Nucleus accumbens (tissue), 56 donors: ENCODE results near the gene MRPS18C.
A peak's percentile ranks its signal among the peaks of the same experiment; 100 is the strongest.

Source experiments
- DNase-seq, 56 donors: peaks; one replicate each; lab custom pipeline; 2025; lab: John Stamatoyannopoulos, UW

The MRPS18C gene

DNA sequence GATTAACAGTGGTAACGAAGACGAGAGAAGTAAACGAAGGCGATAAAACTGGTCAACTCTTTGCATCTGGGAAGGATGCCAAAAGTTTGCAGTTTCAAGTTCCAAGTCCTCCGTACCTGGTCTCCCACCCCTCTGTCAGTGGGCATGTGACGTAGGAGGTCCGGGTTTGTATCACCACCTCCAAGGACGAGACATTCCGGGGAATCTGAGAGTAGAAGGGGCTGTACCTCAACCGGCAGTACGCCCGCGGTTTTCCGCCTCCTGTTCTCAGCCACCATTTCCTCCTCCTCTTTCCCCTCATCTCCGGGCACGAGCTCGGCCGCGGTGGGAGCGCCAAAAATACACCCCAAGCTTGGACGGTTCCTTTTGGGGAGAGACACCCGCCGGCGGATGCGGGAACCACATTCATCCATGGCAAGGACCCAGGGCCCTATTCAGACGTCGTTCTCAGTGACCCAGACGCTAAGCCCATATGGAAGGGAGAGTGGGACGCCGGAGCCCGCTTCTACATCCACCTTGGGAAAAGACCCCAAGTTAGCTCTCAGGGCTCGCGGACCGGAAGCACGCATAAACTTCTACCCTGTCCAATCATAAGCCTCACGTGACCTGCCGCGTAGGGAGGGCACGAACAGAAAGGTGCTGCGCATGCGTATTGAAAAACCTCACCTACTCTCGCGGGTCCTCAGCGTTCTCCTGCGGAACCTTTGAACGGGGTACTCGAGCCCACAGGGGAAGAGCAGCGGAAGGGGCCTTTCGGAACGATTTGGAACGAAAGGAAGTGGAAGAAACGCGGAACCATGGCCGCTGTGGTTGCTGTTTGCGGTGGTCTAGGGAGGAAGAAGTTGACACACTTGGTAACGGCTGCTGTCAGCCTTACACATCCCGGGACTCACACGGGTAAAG, at the start of gene MRPS18C, which contains the start of gene HELQ:
MRPS18C (plus strand) TSS at position 778 of the 903 bp plus-strand sequence; CDS start at position 798, 20 bp downstream.
HELQ (minus strand) TSS at position 543 of the 903 bp plus-strand sequence; CDS start at position 413, 130 bp downstream.
- peak; percentile 44 to 98 (median 92) for DNase-seq

DNA sequence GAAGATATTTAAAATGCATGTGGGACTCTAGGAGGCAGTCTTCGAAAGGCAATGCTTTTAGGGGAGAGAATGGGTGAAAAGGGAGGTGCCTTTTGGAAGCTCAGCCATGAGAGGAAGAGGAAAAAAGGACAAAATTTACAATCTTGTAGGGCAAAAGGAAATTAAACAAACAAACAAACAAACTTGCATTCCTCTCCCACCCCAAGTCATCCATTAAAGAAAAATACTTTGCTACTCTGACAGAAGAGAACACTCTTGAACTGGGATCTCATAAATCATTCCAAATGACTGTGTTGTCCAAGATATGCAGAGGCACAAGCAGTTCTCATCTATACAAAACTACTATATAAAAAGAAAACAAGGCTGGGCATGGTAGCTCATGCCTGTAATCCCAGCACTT, 47.0 kb upstream of the MRPS18C start:
- DNase-seq: no peak

DNA sequence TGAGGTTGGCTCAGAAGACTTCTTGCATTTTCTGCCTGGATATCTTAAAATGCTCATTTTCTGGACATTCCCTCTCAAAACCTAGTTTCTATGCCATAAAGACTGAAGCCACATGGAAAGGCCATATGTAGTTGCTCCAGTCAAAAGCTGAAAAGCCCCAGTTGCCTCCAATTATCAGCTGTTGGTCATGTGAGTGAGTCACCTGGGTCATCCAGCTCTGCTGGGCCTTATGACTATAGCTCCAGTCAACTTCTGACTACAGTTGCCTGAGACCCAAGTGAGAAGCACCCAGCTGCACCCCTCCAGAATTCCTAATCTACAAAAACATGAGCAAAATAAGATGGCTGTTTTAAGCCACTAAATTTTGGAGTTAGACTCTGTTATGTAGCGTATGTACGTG, 42.2 kb upstream of the MRPS18C start:
- DNase-seq: no peak

DNA sequence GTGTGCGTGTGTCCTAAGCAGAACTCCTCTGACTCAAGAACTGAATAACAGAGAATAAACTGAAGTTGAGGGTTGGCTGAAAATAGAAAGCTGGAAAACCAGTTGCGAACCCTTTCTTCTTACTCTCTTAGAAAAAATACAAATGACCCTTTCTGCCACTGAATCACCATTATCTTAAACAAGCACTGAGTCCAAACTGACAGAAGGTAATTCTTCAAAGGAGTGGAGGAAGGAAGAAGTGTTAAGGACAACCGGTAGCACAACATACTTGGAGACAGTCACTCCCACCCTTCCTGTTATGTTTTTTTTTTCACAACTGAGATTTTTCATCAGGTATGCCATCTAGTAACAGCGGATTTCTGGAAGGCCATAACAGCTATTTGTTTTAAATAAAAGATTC, 38.3 kb upstream of the MRPS18C start:
- DNase-seq: no peak

DNA sequence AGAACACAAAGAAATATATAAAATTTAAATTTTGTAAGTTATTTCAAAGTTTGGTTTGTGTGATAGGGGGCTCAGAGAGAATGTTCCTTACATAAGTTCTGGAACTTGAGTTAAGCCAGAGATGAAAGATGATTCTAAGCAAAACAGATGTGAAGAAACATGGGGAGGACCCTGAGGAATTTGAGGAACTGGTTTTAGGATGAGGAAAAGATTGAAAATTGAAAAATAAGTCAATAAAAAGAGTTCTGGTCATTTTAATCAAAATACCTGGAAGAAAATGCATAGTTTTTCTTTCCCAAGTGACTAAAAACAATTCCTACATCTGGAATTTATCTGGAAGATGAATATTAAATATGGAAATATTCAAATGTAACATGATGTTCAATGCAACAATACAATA, 37.6 kb upstream of the MRPS18C start:
- no peak for DNase-seq

DNA sequence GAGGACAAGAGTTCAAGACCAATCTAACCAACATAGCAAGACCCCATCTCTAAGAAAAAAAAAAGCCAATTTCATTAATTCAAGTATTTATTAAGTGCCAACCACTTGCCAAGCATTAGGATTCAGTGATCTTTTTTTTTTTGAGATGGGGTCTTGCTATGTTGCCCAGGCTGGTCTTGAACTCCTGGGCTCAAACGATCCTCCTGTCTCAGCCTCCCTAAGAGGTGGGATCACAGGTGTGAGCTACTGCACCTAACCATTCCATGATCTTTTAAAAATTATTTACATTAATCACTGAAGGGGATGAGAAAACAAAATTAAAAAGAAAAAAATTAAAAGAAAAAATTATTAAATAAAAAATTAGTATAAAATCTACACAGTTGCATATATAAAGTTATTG, 24.7 kb upstream of the MRPS18C start:
- DNase-seq: no peak

DNA sequence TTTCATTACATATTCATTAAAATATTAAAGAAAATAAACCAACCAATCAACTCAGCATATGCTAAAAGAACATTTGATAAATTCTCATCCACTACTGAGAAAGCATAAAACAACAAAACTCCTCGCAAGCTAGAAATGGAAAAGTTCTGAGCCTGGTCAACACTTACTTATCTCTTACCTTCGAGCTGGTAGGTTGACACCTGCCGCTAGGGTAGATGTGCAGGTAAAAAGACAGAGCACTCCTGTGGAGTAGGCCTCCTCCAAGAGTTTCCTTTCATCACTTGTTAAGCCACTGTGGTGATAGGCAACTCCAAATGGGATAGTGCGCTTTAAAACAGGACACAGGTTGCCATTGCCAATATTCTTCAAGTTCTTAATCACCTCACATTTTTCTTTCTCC, 19.2 kb upstream of the MRPS18C start:
- DNase-seq: no peak

DNA sequence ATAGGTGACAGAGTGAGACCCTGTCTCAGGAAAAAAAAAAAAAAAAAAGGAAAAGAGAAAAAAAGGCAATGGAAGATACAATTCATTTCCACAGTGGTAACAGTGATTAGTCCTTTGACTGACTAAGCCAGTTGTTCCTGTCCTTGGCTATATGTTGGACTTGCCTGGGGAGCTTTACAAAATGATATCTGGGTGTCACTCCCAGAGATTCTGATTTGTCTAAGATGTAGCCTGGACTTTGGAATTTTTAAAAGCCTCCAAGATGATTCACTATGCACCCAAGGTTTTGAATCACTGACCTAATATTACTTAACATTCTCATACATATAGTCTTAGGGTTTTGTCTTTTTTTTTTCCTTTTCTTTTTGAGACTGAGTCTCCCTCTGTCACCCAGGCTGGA, 17.1 kb upstream of the MRPS18C start:
- DNase-seq: no peak

DNA sequence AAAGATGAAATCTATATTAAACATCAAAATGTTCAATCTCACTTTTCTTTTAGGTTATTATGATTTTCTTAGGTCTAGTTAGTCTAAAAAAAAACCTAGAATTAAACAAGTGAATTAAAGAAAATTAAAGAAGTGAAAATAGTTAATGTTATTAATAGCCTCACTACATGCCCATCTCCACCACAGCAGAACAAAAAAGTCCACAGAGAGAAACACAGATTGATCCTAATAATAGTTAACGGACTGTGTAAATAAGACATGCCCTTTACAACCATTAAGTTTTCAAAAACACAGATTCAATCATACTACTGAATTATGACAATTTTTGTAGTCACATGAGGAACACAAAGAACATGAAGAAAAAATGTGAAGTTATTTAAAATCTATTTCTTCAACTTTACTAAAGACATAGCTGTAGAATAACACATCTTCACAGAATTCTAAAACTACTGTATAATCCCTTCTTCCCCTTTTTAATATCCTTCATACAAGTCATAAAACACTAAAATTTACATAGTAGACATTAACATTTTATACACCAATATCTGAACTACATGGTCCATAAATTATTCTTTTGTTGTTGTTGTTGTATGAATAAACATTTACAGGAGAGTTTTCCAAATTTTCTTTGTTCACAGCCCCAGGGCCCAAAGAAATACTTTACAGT, 15.6 kb upstream of the MRPS18C start:
- DNase-seq: no peak

DNA sequence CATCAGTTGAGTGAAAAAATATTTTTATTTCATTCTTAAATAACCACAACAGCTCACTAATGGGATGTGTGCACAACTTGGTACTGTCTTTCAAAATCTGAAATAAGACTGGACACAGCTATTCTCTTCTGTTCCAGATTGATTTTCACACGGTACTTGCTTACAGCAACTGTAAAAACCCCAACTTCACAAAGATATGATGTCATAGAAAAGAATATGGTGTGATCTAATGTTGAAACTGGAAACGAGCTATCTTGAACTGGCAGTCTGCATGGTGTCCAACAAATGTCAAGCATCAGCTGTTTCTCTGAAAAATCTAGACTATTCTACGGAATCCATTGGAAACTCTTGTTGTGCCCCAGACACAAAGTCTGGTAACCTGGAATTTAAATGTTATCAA, 15.0 kb upstream of the MRPS18C start:
- no peak for DNase-seq

DNA sequence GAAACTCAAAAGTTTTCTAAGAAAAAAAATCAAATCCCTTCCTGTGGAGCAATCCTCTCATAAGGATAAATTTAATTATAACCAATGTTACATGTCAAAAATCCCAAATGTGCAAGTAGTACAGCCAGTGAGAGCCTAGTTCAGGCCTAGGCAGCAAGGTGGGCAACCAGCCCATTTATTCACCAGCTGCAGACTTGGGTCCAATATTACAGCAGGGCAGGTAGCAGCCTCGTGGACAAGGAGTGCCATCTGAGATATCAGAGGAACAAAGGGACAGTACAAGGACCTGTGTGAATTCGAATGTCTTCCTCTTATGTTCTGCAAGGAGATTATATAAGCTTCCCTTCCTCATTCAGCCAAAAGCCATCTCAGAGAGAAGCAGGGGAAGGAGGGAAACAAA, 6.8 kb upstream of the MRPS18C start:
- no peak for DNase-seq

DNA sequence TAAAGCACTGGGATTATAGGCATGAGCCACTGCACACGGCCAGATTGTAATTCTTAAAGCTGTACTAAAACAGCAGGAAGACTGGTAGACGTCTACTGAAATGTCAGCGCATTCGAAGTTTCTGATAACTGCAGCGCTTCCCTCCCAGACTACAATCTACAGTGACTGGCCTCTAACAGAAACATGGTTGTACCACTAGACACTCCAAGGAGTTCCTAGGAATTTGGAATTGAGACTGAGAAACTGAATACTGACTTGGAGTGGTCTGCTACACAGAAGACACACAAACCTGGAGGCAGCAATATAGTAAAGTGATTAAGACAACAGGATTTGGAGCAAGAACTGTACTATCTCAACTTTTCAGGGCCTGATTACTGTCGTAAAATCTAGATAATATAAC, 1.2 kb upstream of the MRPS18C start:
- DNase-seq: no peak

DNA sequence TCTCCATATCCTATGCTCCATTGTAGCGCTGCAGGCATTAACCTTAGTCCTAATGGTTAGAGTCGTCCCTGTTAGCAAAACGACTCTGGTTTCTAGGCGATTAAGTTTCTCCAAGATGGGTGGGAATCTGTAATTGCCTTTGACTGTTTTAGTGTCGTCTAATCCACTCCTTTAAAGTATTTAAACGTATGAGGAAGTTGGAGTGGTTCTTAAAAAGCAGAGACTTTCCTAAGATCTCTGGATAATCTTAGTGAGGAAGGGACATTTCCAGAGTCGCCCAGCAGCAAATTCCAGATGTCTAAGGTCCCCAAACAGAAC, 285 bp downstream of the MRPS18C start:
- no peak for DNase-seq

DNA sequence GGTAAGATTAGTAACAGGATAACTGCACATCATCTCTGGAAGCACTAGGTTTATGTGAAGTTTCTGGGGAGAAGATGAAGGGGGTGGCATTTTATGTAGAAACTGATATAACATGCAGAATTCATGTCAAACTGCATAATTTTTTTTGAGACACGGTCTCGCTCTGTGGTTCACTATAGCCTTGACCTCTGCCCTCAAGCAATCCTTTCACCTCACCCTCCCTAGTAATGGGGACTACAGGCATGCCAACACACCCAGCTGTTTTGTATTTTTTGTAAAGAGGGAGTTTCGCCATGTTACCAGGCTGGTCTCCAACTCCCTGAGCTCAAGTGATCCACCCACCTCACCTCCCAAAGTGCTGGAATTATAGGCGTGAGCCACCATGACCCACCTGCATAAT, 17.6 kb downstream of the MRPS18C start:
- no peak for DNase-seq

DNA sequence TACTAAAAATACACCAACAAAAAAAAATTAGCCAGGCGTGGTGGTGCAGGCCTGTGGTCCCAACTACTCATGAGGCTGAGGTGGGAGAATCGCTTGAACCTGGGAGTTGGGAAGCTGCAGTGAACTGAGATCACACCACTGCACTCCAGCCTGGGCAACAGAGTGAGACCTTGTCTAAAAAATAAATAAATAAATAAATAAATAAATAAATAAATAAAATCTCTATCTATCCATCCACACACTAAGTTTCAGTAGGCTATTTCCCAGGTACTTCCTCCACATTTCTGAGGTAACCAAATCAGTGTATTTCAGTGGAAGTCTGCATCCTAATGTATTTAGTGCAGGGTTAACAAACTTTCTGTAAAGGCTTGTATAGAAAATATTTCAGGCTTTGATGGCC, 18.1 kb downstream of the MRPS18C start:
- no peak for DNase-seq

DNA sequence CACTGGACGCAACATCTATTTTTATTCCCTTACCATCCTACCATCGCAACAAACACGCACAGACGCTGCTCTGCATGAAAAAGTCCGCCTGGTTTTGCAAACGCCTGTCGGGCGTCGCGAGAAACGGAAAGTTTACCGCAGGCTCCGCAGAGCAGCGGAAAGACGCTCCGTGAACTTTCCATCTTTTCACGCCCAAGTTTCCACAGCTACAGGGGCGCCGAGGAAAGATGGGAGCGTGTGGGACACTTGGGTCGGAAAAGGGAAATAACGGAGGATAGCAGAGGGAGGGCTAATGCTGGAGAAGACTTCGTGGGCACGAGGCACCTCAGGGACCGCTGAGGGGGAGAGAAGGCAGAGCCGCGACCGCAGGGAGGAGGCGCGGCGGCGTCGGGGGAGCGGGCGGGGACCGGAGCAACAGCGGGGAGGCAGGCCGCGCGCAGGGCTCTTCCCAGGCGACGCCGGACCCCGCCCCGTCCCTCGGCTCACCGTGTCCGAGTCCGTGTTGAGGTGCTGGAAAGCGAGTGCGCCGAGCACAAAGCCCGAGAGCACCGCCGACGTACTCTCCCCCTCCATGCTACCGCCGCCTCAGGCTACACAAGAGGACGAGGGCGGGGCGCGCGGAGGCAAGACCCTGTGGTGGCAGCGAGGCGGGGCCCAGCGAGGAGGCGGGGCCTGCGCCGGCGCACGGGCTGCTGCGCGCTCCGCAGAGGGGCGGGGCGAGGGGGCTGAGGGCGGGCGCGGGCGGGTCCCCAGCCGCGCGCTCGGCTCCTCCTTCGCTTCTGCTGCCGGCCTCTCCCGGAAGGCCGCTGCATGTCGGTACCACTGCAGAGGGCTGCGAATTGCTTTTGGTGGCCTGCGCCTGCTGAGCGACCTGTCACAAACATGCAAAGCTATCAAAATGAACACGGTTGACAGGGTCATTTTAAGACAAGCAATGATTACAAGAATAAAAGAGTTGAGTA, 28.9 kb downstream of the MRPS18C start, which contains the start of gene ABRAXAS1:
ABRAXAS1 (minus strand) TSS at position 601 of the 962 bp plus-strand sequence; CDS start at position 573, 28 bp downstream.
- DNase-seq: peak in 55 of 56 donors; percentile 70 to 97 (median 91)

DNA sequence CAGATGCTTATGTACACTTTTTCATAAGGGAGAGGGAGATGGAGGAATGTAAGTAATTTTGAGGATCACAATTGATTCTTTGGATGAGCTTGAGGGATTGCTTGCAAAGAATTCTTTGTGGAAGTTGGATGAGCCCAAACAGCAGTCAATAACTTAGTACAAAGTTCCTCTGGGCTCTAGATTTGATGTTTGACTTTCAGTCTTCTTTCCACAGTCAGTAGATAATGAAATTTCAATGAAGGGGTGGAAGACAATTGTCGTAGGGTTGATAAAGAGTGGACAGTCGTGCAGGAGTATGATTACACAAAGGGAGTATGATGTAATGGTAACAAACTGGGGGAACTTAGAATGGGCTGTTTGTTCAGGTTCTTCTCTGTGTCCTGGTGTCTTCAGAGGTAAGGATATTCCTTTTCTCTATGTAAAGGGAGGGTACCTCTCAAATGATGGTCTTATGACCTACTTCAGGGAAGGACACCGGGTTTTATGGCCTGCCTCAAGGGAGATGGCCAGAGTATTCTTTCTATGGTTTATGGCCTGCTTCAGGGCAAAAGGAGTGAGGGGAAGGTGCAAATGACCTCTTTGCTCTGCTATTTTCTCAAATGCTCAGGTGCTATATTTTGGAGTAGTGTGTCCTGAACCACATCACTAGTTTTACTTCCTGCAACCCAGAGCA, 30.7 kb downstream of the MRPS18C start:
- no peak for DNase-seq

DNA sequence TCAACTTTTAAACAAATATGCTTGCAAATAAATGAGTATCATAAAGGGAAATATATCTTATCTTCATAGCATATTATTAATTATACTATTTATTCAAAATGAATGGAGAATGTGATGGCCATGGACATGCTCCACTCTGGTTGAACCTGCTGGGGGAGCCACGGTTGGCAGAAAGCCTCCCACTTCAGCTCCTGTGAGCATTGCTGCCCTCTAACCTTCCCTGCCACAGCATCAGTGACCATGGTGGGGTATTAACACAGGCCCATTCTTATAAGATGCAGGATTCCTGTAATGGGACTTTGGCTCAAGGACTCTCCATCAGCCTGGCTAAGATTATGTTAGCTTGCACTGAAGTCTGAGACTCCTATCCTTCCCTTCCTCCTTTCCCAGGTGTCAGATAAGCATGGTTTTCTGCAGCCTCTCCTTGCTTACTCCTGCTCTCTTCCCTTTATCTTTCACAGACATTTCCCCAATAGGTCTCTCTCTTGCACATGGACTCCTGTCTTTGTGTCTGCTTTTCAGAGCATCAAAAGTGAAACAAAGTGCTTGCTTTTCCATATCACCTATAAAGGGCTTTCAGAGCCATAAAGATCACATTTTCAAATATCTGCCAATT, 34.0 kb downstream of the MRPS18C start:
- DNase-seq: no peak

DNA sequence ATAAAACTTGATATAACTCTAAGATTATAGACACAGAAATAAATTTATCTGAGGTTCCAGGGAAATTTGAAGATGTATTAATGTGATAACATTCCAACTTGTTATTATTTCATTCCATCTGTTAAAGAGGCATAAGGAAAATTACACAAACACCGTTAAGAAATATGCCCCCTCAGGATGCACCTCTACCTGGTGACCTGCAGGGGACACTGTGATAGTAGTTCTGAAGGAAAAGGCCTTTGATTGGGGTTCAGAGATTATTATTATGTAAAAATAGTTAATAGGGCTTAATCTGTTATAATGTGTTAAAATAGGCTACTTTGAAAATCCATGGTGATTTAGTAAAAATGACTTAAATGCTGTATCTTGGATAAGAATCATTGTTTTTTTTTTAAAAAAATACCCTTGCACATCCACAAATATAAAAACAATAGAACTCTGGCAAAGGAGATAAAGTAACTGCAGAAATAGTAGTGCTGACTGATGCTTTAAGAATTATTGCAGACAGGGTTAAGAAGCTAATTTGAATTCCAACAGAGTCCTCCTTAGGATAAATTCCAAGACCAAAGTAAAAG, 35.1 kb downstream of the MRPS18C start:
- DNase-seq: no peak
